GM21737 (cell line): ENCODE results near the gene HS3ST6.
"Not testable (repeated sequence)": the region's sequence is repeated elsewhere in the genome, so short reads cannot be mapped to it uniquely, and the experiment has no call there.

Source experiments
- ATAC-seq: cut with Tn5 transposase; IDR thresholded peaks from one replicate; pipeline ENCODE4 v1.9.1; 2021; ENCODE audit warnings: mild to moderate bottlenecking, moderate library complexity; ENCODE audit not compliant: unreplicated experiment

Gene HS3ST6

DNA sequence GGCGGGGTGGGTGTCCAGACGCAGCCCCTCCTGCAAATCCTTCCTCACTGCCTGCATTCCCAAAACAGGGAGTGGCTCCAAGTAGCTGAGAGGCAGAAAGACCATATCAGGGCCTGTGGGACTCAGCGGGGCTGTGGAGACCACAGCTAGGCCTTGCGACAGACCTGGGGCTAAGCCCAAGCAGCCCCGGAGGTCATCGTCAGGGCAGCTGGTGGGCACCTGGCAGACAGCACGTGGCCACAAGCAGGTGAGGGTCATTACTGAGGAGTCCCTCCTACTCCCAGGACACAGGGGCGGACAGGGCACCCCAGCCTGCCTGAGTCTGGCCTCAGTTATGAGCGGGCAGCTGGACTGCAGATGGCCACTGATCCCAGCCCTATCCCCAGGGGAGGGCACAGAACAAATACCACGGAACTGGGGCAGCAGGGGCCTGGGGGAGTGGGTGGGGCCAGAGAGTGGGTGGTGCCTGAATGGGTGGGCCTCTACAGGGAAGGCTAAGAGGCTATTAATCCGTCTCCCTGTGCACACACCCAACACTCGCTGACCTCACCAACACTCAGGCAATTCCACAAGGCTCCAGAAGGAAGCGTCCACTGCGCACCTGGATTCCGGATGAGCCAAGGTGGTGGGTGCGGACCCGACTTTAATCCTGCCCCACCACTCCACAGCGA lies 8.5 kb downstream of the HS3ST6 start:
- no peak for ATAC-seq

DNA sequence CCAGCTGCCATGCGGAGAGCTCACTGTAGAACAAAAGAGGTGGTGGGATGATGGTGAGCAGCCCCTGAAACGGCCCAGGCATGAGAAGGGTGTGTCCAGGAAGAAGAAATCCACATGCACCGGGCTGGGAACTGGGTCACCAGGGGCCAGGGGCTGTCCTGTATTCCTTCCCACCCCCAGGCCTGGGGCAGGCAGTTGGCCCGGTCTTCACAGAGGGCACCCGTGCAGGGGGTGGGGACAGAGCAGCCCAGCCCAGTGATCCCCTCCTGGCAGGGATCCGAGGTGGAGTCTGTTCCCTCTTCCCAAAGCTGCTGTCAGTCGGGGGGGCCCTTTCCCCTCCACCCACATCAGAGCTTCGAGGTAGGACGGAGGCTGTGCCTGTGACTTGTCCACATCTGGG lies 9.2 kb downstream of the HS3ST6 start:
- ATAC-seq: no peak

DNA sequence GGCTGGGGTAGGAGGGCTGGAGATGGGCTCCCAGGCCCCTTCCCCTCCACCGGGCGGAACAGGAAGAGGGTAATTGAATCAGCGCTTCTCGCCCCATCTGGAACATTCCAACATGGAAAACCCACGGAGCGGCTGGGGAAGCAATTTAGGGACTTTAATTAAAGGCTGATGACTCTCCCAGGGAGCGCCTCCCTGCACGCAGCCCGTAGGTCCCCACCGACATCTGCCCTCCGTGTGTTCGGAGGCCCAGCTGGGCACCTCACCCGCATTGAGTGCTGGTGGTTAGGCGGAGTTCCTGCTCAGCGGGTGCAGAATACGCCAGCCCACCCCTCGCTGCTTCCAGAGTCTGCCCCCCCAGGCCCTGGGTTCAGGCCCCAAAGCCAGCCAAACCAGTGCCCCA lies 10.0 kb downstream of the HS3ST6 start:
- no peak for ATAC-seq

DNA sequence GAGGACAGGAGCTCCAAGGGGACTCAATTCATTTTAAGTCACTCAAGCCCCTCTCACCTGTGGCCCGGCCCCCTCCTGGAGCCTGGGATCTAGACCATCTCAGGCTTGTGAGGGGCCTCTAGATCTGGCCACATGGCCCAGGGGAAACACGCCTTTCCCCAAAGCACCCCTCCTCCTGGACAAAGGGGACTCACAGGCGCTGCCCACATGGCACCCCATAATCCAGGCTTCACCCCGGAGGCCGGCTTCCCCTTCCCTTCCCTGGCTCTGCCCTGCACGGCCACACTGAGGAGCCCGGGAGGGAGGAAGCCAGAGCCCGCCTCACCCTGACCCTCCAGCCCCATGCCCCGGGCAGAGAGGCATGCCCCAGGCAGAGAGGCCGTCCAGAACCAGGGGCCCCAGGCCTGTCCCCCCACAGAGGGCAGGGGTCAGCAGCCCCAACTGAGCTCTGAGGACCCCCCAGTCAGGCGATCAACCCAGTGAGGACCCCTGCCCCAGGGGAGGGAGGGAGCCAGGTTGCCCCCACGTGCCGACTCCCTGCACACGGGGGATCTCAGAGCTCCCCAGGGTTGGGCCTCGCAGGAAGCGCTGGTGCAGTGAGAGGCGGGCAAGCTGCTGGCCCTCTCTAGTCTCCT lies 10.9 kb downstream of the HS3ST6 start:
- ATAC-seq: no peak

DNA sequence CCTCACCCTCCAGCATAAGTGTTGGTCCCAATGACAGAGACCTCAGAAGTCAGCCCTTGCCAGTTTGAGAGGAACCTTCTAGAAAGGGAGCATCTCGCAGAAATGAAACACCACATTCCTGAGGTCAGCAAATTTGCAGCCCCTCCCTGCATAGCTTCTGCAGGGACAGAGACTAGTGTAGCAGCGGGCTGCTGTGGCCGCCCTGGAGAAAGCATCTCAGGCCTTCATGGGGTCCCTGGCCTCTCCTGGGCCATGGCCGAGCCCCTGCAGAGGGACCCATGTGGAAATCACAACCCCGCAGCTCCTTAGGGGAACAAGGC lies 11.4 kb downstream of the HS3ST6 start:
- no peak for ATAC-seq

DNA sequence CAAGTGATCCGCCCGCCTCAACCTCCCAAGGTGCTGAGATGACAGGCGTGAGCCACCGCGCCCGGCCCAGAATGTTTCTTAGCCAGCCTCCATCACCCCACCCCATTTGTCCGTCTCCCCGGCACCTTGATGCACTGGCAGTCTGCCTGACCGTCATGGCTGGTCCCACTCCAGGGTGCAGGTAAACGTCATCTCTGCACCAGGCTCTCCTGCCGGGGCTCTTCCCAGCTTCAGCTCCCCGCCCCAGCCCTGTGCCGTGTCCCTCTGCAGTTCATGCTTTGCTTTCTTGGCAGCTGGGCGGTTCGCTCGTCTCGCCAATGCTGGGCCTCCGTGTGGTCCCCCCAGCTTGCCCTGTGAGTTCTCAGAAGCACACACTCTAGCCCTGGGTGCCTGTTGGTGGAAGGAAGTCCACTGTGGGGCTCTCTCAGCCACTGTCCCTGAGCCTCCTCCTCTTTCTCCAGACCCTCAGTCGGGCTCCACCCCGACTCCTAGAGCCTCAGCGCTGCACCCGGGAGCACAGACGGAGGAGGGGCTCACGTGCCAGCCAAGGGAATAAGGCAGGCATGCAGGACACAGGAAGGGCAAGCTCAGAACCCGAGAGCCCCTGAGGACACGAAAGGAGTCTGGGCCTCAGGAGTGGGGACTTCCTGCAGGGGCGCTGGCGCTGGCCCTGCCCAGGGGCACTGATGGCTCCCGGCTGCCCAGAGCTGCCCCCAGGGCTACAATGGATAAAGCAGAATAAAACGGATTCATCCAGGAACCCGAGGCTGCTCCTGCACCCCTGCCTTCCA lies 12.0 kb downstream of the HS3ST6 start:
- ATAC-seq: no peak

DNA sequence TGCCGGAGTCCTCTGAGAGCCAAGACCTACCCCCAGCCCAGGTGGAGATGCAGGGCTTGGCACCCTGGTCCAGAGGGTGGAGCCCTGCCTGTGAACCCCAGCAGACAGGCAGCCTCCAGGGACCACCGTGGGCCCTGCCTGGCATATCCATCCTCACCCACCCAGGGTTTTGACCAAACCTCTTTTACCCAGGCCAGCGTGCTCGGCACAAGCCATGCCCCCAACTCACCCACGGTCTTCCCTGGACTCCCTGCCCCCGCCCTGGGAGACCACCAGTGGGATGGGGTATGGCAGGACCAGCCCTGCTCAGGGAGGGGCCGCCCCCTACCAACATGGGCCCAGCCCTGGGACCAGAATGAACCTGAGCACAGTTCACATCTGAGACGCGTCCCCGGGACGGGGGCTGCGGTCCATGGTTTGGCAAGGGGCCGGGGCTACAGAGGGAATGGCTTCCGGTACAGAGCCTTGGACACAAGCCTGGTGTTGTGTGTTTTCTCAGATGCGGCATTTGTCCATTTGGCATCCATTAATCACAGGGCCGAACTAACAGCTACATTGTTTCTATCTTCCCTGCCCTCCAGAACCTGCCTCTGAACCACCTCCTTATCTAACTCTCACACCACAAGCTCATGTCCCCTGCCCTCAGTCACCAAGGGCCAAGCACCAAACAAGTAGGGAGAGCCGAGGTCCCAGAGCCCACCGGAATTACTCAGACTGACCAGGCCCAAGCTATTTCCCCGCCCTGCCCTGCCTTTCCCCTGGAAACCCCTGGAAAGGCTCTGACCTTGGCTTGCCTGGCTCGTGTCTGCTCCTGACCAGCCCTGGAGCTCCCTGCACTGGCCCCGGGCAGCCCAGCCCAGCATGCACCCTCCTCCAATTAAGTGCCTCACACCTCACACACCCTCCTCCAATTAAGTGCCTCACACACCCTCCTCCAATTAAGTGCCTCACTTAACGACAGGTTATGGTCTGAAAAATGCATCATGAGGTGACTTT lies 14.1 kb downstream of the HS3ST6 start:
- no peak for ATAC-seq

DNA sequence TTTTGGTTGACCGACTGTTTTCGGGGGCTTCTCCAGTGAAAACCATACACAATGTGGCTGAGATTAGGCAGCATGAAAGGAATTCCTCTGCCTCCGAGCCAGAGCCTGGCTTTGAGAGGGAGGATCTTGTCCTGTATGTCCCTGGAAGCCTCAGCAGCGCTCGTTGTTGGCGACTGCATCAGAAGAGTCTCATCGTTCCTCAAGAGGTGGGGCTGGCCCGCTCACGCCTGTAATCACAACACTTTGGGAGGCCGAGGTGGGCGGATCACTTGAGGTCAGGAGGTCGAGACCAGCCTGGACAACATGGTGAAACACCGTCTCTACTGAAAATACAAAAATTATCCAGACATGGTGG lies 15.0 kb downstream of the HS3ST6 start:
- ATAC-seq: no peak

DNA sequence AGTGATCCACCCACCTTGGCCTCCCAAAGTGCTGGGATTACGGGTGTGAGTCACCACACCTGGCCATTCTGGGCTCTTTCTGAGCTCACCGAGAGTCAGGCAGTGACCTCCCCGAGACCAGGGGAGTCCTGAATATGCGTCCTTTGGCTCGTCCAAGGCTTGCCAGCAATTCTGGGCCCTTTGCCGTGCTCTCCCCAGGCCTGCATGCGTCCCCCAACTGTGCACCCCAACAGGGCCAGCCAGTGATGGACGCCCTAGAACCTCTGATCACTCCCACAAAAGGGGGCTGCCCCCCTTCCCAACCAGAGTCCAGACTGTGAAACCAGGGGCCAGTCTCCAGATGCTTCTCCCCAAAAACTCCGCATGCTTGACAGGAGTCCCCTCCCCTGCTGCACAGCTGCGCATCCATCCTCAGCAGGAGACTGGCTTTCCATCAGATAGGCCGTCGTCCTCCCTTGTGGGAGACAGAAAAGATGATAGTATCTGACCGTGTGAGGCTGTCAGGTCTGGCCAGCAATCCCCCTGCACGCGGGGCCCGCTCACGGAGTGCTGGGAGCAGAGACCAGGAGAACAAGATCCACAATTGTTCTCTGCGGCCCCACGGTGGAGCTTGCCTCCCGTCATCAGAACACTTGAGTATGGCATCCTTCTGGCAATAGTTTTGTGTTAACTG lies 15.5 kb downstream of the HS3ST6 start:
- ATAC-seq: no peak

DNA sequence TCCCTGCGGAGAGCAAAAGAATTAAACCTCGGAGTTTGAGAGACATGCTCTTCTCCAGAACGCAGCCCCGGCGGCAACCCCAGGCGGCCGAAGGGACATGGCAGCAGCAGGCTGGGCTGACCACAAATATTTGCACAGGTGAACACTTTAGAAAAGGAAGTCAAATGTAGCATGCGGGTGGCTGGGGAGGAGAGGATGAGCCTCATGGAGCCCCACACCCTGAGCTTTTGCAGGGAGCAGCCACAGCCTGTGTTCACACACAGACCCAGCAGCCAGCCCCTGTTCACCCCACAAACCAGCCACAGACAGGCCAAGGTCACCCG lies 17.8 kb downstream of the HS3ST6 start:
- ATAC-seq: no peak

DNA sequence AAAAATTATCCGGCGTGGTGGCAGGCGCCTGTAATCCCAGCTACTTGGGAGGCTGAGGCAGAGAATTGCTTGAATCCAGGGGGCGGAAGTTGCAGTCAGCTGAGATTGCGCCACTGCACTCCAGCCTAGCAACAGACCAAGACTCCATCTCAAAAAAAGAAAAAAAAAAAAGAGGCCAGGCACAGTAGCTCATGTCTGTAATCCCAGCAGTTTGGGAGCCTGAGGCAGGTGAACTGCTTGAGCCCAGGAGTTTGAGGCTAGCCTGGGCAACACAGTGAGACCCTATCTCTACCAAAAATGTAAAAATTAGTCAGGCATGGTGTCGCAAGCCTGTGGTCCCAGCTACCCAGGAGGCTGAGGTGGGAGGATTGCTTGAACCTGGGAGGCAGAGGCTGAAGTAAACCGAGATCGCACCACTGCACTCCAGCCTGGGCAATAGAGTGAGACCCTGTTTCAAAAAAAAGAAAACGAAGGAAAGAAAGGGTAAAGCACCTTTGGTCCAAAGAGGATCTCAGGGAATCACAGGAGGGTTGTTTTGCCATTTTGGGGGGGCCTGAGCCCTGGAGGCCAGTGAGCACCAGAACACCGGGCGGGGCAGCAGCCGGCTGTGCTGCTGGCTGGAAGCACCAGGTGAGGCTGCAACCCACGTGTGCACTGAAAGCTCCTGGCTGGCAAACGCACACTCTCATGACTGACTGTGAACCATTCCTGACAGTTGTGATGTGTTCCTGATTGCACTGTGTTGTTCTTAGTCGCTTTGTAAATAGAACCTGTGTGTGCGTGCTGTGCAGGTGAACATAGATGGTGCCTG lies 18.4 kb downstream of the HS3ST6 start:
- no peak for ATAC-seq

DNA sequence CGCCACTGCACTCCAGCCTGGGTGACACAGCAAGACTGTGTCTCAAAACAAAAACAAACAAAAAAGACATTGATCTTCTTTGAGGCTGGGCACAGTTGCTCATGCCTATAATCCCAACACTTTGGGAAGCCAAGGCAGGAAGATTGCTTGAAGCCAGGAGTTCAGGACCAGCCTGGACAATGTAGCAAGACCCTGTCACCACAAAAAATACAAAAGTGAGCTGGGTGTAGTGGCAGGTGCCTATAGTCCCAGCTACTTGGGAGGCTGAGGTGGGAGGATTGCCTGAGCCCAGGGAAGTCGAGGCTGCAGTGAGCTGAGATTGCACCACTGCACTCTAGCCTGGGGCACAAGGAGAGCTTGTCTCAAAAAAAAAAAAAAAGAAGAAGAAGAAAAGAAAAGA lies 20.5 kb downstream of the HS3ST6 start:
- ATAC-seq: not testable (repeated sequence)

DNA sequence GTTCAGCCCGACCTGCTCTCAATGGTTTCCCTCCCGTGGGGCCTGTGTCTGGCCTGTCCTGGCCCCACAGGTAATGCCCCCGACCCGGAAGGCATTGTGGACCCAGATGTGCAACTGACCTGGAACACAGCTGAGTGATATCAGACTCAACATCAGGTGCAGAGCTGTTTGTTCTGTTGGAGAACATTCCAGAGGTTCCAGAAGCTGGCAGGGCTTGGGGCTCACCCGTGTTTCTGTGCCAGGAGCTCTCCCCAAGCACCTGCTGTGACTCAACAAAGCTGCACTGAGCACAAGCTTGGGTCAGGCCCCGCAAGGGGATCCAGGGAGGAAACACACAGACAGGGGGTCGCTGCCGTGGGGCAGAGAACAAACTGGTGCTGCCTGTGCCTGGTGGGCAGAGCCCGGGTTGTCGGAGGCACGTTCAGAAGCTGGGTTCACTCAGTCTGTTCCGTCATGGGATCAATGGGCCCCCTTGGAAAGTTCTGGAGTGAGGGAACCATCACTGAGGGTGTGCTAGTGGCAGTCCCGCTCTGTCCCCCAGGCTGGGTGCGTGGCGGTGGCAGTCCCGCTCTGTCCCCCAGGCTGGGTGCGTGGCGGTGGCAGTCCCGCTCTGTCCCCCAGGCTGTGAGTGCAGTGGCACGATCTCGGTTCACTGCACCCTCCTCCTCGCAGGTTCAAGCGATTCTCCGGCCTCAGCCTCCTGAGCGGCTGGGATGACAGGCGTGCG lies 22.1 kb downstream of the HS3ST6 start:
- ATAC-seq: no peak

DNA sequence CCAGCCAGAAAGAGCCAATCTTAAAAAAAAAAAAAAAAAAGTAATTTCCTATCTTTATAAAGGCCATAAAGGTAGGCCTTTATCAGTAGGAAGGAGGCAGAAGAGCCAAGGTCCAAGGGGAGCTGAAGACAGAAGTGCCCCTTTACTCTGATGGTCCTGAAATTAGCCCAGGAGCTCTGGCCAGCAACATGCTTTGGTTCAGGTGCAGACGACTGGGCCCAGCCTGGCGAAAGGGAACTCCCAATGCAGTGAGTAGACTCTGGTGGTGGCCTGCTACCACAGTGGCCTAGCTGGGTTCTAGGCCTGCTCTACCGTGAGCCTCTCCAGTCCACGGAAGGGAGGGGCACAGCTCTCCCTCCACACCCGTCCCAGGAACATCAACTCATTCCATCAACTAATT lies 23.1 kb downstream of the HS3ST6 start:
- no peak for ATAC-seq

DNA sequence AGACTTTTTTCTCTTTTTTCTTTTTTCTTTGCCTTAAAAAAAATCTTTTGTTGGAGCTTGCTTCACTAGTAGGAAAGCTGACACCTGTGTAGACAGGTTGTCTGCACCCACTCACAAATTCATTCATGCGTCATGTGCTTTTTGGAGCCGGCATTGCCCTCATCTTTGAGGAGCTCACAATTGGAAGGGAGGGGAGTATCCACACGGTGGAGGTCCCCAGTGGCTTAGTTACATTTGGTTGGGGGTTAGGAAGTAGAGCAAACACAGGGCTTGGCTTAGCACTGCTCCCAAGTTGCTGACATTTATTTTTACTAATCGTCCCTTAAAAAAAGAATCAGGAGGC lies 27.5 kb downstream of the HS3ST6 start:
- ATAC-seq: no peak

DNA sequence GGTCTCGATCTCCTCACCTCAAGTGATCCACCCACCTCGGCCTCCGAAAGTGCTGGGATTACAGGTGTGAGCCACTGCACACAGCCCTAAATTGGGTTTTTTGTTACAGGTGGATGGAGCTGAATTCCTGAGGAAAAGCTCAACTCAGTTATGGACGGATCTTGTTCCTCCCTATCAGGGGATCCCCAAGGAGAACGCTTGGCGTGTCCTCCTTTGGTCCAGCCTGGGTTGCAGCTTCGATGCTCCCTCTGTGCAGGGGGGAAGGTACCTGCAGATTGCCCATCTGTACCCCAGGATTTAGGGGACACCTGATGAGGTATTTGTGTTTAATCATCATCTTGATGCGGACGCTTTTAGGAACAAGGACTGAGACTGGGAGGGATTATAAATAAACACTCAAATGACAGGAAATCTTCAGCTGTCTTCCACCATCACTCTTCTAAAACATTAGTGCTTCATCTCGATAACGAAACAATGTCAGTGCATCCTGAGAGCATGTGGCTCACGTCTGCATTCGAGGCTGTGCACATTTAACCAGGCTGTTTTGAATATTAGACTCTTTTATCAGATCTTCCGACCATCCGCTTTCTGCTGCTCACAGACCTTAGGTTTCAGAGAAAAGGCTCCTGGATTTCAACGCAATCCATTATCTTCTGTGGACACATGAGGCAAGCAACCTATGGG lies 28.0 kb downstream of the HS3ST6 start:
- no peak for ATAC-seq

DNA sequence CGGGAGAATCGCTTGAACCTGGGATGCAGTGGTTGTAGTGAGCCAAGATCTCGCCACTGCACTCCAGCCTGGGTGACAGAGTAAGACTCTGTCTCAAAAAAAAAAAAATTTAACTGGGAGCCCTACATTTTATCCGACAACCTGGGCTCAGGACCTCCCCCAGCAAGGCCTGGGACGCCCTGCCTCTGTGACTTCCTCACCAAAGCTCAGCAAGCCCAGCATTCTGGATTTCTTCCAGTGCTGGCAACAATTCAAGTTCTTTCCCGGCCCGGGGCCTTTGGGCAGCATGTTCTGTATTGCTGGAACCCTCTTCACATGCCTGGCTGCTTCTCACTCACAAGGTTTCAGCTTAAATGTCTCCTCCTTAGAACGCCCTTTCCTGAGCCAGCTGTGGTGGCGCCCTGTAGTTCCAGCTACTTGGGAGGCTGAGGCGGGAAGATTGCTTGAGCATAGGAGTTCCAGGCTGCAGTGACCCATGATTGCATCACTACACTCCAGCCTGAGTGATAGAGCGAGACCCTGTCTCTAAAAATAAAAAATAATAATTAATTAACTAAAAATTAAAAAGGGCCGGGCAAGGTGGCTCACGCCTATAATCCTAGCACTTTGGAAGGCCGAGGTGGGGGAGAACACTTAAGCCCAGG lies 30.4 kb downstream of the HS3ST6 start:
- ATAC-seq: no peak

DNA sequence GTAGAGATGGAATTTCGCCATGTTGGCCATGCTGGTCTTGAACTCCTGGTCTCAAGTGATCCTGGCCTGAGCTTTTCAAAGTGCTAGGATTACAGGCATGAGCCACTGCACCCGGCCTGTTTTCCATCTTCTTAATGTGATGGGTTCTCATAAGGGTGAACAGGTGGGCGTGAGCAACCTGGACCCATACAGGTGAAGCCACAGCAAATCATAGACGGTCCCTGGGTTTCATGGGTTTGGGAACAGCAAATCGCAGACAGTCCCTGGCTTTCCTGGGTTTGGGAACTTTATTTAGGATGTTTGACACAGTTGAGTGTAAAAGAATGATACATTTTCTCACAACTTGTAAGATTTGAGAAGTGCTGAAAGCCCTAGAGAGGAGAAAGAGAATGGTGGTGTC lies 33.3 kb downstream of the HS3ST6 start:
- no peak for ATAC-seq
